Upper lobe of right lung (tissue), 1 donor: ENCODE measurements around the gene ATXN7L3. TPM values are rescaled to one million over a fixed set of nuclear protein-coding genes. Genes with fewer than 3 reads are reported as not detected.
"Not testable (repeated sequence)": the region's sequence is repeated elsewhere in the genome, so short reads cannot be mapped to it uniquely, and the experiment has no call there.

Experiments
- ATAC-seq: fragments of 200-7000 bp; cut with Tn5 transposase; one replicate; pipeline ENCODE4 v1.9.1; 2020; ENCODE audit warnings: mild to moderate bottlenecking, moderate library complexity
- DNase-seq: peaks from one replicate; pipeline ENCODE4 v3.0.0-alpha.2; 2020
- H3K27ac ChIP-seq: fragments of 200-600 bp; one replicate; pipeline ENCODE4 v1.8.0; 2022
- H3K27me3 ChIP-seq: fragments of 200-600 bp; one replicate; pipeline ENCODE4 v1.8.0; 2022; ENCODE audit warnings: mild to moderate bottlenecking
- H3K36me3 ChIP-seq: fragments of 200-600 bp; one replicate; pipeline ENCODE4 v1.8.0; 2022
- H3K4me1 ChIP-seq: fragments of 200-600 bp; one replicate; pipeline ENCODE4 v1.8.0; 2022
- H3K4me3 ChIP-seq: fragments of 200-600 bp; one replicate; pipeline ENCODE4 v1.8.0; 2022; ENCODE audit warnings: mild to moderate bottlenecking
- H3K9me3 ChIP-seq: fragments of 200-600 bp; one replicate; pipeline ENCODE4 v1.8.0; 2022
- CTCF ChIP-seq: fragments of 200-600 bp; IDR thresholded peaks from one replicate; pipeline ENCODE4 v1.8.0; 2022; ENCODE audit warnings: antibody characterized with exemption
- intact Hi-C: fragments of 100-400 bp; cut with DNase I; formaldehyde crosslinking; loops from one replicate; pipeline ENCODE4 v1.11.0; 2022
- long read RNA-seq: library from polyadenylated mRNA; unstranded; transcript quantifications from one replicate; pipeline ENCODE4 v2.0.0, GENCODE V29; 2021
- total RNA-seq: library from RNA; stranded (reverse); fragmentation: NEBNext Ultra II Directional; extraction: Animal tissue kit (Norgen Biotek cat#: 25700); gene quantifications from one replicate; pipeline ENCODE4 v1.2.1, GENCODE V29; 2021
- donor health status: DM: no; HTN: yes; CAD: no; lungs with severe emphysema.

ATXN7L3 gene, protein sequence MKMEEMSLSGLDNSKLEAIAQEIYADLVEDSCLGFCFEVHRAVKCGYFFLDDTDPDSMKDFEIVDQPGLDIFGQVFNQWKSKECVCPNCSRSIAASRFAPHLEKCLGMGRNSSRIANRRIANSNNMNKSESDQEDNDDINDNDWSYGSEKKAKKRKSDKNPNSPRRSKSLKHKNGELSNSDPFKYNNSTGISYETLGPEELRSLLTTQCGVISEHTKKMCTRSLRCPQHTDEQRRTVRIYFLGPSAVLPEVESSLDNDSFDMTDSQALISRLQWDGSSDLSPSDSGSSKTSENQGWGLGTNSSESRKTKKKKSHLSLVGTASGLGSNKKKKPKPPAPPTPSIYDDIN
- total RNA-seq = 65.0 TPM
- long read RNA-seq, transcript ATXN7L3-205 (13 exons, 1,341 nt) = major isoform, 12 of 44 reads
- long read RNA-seq, partial matches to known transcripts = 2 of 44 reads
- long read RNA-seq, other reads (novel, unspliced or antisense) = 27 of 44 reads

DNA sequence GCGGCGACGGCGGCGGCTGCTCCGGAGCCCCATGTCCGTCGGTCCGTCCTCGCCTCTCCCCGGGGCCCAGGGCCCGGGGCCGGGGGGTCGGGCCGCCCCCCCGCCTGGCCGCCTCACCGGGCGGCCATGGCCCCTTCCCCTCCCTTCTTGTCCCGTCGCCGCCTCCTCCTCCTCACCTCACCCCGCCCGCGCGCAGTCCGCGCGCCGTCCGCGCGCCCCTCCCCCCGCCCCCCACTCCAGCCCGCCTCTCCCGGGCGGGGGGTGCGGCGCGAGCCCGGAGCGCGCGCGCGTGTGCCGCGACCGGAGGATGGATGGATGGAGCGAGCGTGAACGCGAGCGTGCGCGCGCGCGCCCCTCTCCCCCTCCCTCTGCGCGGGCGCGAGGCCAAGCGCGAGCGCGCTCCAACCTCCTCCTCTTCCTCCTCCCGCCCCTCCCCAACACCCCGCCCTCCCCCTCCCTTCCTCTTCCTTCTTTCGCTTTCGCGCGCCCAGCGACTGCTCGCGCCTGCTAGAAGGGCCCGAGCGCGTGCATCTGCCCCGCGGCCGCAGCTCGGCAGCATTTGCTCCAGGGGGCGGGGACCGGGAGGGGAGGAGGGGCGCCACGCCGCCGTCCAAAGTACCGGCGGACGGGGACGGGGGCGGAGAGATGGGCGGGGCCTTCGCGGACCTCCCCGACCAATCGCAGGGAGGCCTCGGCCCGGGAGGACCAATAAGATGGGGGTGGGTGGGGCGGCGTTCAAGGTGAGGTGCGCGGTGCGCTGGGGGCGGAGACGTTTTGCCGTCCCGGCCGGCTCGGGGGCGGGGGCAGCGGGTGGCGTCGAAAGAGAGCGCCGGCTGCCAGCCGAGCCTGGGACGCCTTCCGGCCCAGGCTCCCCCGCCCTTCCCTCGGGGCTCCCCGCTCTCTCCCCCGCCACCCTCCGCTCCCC, at the start of gene ATXN7L3:
TSS of gene ATXN7L3 (minus strand) at position 332 of the 925 bp plus-strand sequence. CDS start 1,814 bp downstream, outside the sequence.
- peak; percentile 95 for ATAC-seq
- Histone ChIP-seq H3K27ac (peak within 1 kb of the TSS; percentile 97), H3K4me3 (peak within 1 kb of the TSS; percentile 95), H3K27me3 (no peaks in the 10 kb centered on the region), H3K36me3 (peaks cover 28% of the 10 kb centered on the region), H3K9me3 (no peaks in the 10 kb centered on the region), H3K4me1 (peaks cover 26% of the 10 kb centered on the region)
- peak; percentile 100 for DNase-seq
- TF ChIP-seq CTCF = no peak
- intact Hi-C loops = no loop called here

DNA sequence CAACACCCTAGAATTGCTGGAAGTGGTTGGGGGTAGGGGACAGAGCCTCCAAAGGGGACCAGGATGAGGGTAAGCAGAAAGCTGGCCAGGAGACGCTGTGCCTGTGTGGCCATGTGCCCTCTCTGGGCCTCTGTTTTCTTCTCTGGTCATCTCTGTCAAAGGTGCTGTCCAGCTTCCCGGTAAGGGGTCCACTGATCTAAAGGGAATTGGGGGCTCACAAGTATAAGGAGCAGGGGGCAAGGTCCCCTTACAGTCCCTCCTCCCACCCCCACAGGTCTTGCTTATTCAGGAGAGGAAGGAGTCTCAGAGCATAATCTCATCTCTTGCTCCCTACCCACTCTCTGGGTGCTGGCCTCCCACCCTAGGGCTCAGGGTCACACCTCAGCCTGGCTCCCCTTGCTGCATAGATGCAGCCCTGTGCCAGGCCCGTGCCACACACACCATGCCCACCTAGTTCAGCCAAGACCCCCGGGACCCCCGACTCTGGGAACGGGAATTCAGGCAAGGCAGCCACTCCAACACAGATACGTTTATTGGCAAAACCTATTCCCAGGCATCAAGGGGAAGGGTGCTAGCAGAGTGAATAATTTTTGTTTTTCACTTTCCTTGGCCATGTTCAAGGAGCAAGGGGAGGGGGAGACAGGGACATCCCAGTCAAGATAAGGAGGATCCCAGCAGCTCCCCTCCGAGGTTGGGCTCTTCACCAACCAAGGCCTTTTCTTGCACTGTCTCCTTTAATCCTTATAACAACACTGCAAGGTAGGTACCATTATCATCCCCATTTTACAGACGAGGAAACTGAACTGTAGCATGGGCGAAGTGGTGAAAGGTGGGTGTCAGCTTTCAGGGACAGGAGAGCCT, 48.4 kb upstream of the ATXN7L3 start:
- TF ChIP-seq CTCF = no peak
- no peak for DNase-seq

GRCh38 chr17:44247440-44247841, 47.8 kb upstream of the ATXN7L3 start:
- Histone ChIP-seq H3K4me3 (no peak overlapping the region), H3K27me3 (no peaks in the 10 kb centered on the region), H3K27ac (no peak overlapping the region), H3K4me1 (peaks cover 22% of the 10 kb centered on the region), H3K36me3 (no peaks in the 10 kb centered on the region), H3K9me3 (no peaks in the 10 kb centered on the region)
- peak; percentile 52 for ATAC-seq
- intact Hi-C loops = no loop called here
- no peak for DNase-seq
- TF ChIP-seq CTCF = no peak

More for the DNA sequence above, 48.4 kb upstream of the ATXN7L3 start:
- Histone ChIP-seq H3K36me3 (no peaks in the 10 kb centered on the region), H3K9me3 (no peaks in the 10 kb centered on the region), H3K4me1 (peaks cover 22% of the 10 kb centered on the region), H3K27me3 (no peaks in the 10 kb centered on the region), H3K27ac (no peak overlapping the region), H3K4me3 (no peak overlapping the region)
- intact Hi-C loops = no loop called here
- no peak for ATAC-seq

- Histone ChIP-seq H3K27ac (no peak overlapping the region), H3K9me3 (no peaks in the 10 kb centered on the region), H3K36me3 (no peaks in the 10 kb centered on the region), H3K27me3 (no peaks in the 10 kb centered on the region), H3K4me1 (peaks cover 4% of the 10 kb centered on the region), H3K4me3 (no peak overlapping the region)
- no peak for TF ChIP-seq CTCF
- ATAC-seq = peak; percentile 77
- intact Hi-C loops = no loop called here
- DNase-seq = no peak
Observed at GRCh38 chr17:44241106-44241624, 41.5 kb upstream of the ATXN7L3 start.

DNA sequence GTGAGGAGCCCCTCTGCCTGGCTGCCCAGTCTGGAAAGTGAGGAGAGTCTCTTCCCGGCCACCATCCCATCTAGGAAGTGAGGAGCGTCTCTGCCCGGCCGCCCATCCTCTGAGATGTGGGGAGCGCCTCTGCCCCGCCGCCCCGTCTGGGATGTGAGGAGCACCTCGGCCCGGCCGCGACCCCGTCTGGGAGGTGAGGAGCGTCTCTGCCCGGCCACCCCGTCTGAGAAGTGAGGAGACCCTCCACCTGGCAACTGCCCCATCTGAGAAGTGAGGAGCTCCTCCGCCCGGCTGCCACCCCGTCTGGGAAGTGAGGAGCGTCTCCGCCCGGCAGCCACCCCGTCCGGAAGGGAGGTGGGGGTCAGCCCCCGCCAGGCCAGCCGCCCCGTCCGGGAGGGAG, 38.2 kb upstream of the ATXN7L3 start:
- H3K27me3 ChIP-seq, H3K9me3 ChIP-seq, ATAC-seq, H3K4me3 ChIP-seq, H3K4me1 ChIP-seq, intact Hi-C loops, DNase-seq, H3K36me3 ChIP-seq, H3K27ac ChIP-seq: not testable (repeated sequence)
